Mesenchymal stem cell (in vitro differentiated cells and primary cell): ENCODE measurements around the gene TMEM184C.

Source experiments
- DNase-seq: peaks from one replicate; pipeline ENCODE4 v3.0.0-alpha.2; 2013
- H2AFZ ChIP-seq: one replicate; pipeline ENCODE4 v1.6.1; 2013; ENCODE audit warnings: low read depth, mild to moderate bottlenecking, control low read depth, inconsistent platforms, low read length, moderate library complexity
- H2AK5ac ChIP-seq: 2 replicates; pipeline ENCODE4 v1.6.1; 2013; ENCODE audit warnings: low read length, moderate library complexity, mild to moderate bottlenecking, inconsistent platforms; ENCODE audit not compliant: severe bottlenecking
- H2BK120ac ChIP-seq: one replicate; pipeline ENCODE4 v1.6.1; 2013; ENCODE audit warnings: low read depth, mild to moderate bottlenecking, inconsistent platforms, low read length, moderate library complexity
- H2BK12ac ChIP-seq, 2 experiments: one replicate each; pipeline ENCODE4 v1.6.1; 2013; ENCODE audit warnings: inconsistent platforms in 2 of 2, low read length in 2 of 2, mild to moderate bottlenecking in 2 of 2, moderate library complexity in 2 of 2, control low read depth in 1 of 2
- H2BK15ac ChIP-seq: one replicate; pipeline ENCODE4 v1.6.1; 2013; ENCODE audit warnings: mild to moderate bottlenecking, low read depth, inconsistent platforms; ENCODE audit not compliant: poor library complexity, severe bottlenecking
- H2BK5ac ChIP-seq: 2 replicates; pipeline ENCODE4 v1.6.1; 2013; ENCODE audit warnings: low read depth, mild to moderate bottlenecking, low read length, control low read depth, inconsistent platforms; ENCODE audit not compliant: poor library complexity, severe bottlenecking
- H3K14ac ChIP-seq, 2 experiments: one replicate each; pipeline ENCODE4 v1.6.1; 2013; ENCODE audit warnings: inconsistent platforms in 2 of 2, low read length in 2 of 2, control low read depth in 1 of 2, mild to moderate bottlenecking in 1 of 2, moderate library complexity in 1 of 2
- H3K18ac ChIP-seq, 2 experiments: one replicate each; pipeline ENCODE4 v1.6.1; 2013; ENCODE audit warnings: inconsistent platforms in 2 of 2, low read length in 2 of 2, control low read depth in 1 of 2, low read depth in 1 of 2, mild to moderate bottlenecking in 1 of 2
- H3K23ac ChIP-seq, 2 experiments: one replicate each; pipeline ENCODE4 v1.6.1; 2013; ENCODE audit warnings: inconsistent platforms in 2 of 2, low read length in 2 of 2, mild to moderate bottlenecking in 2 of 2, moderate library complexity in 2 of 2, control low read depth in 1 of 2
- H3K27ac ChIP-seq: 2 replicates; pipeline ENCODE4 v1.5.1; 2013; ENCODE audit warnings: mild to moderate bottlenecking, moderate library complexity, low read length, control low read depth, inconsistent platforms; ENCODE audit not compliant: poor library complexity, severe bottlenecking
- H3K27me3 ChIP-seq, 2 experiments: 2 replicates each; pipeline versions ENCODE4 v1.6.1 to v1.7.0; 2013; ENCODE audit warnings: low read length in 2 of 2, mild to moderate bottlenecking in 2 of 2, moderate library complexity in 2 of 2, control low read depth in 1 of 2, inconsistent platforms in 1 of 2; ENCODE audit not compliant: control insufficient read depth in 1 of 2, insufficient read depth in 1 of 2
- H3K36me3 ChIP-seq, 2 experiments: 2 replicates each; pipeline versions ENCODE4 v1.6.1 to v1.7.0; 2013; ENCODE audit warnings: low read length in 2 of 2, control low read depth in 1 of 2, inconsistent platforms in 1 of 2, low read depth in 1 of 2, mild to moderate bottlenecking in 1 of 2; ENCODE audit not compliant: insufficient read depth in 2 of 2, control insufficient read depth in 1 of 2
- H3K4ac ChIP-seq, 2 experiments: one replicate each; pipeline ENCODE4 v1.6.1; 2013; ENCODE audit warnings: inconsistent platforms in 2 of 2, low read length in 2 of 2, mild to moderate bottlenecking in 2 of 2, moderate library complexity in 2 of 2, control low read depth in 1 of 2, low read depth in 1 of 2
- H3K4me1 ChIP-seq: 2 replicates; pipeline ENCODE4 v1.6.1; 2013; ENCODE audit warnings: low read depth, low read length, control low read depth; ENCODE audit not compliant: control insufficient read depth, insufficient read depth
- H3K4me2 ChIP-seq: 2 replicates; pipeline ENCODE4 v1.6.1; 2013; ENCODE audit warnings: low read length, mild to moderate bottlenecking, inconsistent platforms; ENCODE audit not compliant: poor library complexity, severe bottlenecking
- H3K4me3 ChIP-seq, 2 experiments: 2 replicates each; pipeline versions ENCODE4 v1.5.1 to v1.7.0; 2013; ENCODE audit warnings: low read length in 2 of 2, mild to moderate bottlenecking in 2 of 2, control low read depth in 1 of 2, low read depth in 1 of 2; ENCODE audit not compliant: insufficient read depth in 1 of 2
- H3K79me1 ChIP-seq: replicated peaks from 2 replicates; pipeline ENCODE4 v1.6.1; 2013; ENCODE audit warnings: mild to moderate bottlenecking, control low read depth, low read length, inconsistent platforms; ENCODE audit not compliant: poor library complexity, severe bottlenecking
- H3K9ac ChIP-seq: 2 replicates; pipeline ENCODE4 v1.7.0; 2013; ENCODE audit warnings: mild to moderate bottlenecking, low read length, moderate library complexity
- H3K9me3 ChIP-seq: 2 replicates; pipeline ENCODE4 v1.7.0; 2013; ENCODE audit warnings: mild to moderate bottlenecking, low read length; ENCODE audit not compliant: control insufficient read depth
- H4K8ac ChIP-seq: one replicate; pipeline ENCODE4 v1.6.1; 2013; ENCODE audit warnings: inconsistent platforms, mild to moderate bottlenecking, low read length, moderate library complexity
- H4K91ac ChIP-seq: one replicate; pipeline ENCODE4 v1.6.1; 2013; ENCODE audit warnings: mild to moderate bottlenecking, low read length, inconsistent platforms
- WGBS: methylation state at CpG from one replicate; pipeline ENCODE4 v1.1.7; 2013; ENCODE audit warnings: mixed read lengths; 5-methylcytosine and 5-hydroxymethylcytosine counted together

The TMEM184C gene

GRCh38 chr4:147578051-147578476 is 39.1 kb upstream of the TMEM184C start:
- no peaks in the 10 kb centered on the region for H3K27me3 ChIP-seq
- no peak overlapping the region for H4K8ac ChIP-seq
- H2BK5ac ChIP-seq = no peak overlapping the region
- H3K4me1 ChIP-seq = peaks cover 4% of the 10 kb centered on the region
- H3K9ac ChIP-seq = no peak overlapping the region
- WGBS = 61% methylated on average over 4 of the region's 6 CpGs
- H4K91ac ChIP-seq = no peak overlapping the region
- H2BK12ac ChIP-seq = peak overlapping the region in 1 of 2 experiments; percentile 57
- no peak overlapping the region for H2BK15ac ChIP-seq
- no peaks in the 10 kb centered on the region for H3K79me1 ChIP-seq
- peak overlapping the region in 1 of 2 experiments; percentile 37 for H3K18ac ChIP-seq
- H3K9me3 ChIP-seq = no peaks in the 10 kb centered on the region
- H2BK120ac ChIP-seq = no peak overlapping the region
- no peak overlapping the region for H3K4me2 ChIP-seq
- H3K23ac ChIP-seq = no peak overlapping the region
- peak overlapping the region in 1 of 2 experiments; percentile 71 for H3K14ac ChIP-seq
- no peak overlapping the region for H3K4ac ChIP-seq
- no peak overlapping the region for H2AFZ ChIP-seq
- no peaks in the 10 kb centered on the region for H3K36me3 ChIP-seq
- DNase-seq = peak; percentile 89
- no peak overlapping the region for H2AK5ac ChIP-seq
- no peak overlapping the region for H3K4me3 ChIP-seq
- H3K27ac ChIP-seq = peak overlapping the region; percentile 46

GRCh38 chr4:147578593-147578992 is 38.6 kb upstream of the TMEM184C start:
- H3K79me1 ChIP-seq = no peaks in the 10 kb centered on the region
- peaks cover 4% of the 10 kb centered on the region for H3K4me1 ChIP-seq
- DNase-seq = no peak
- H4K8ac ChIP-seq = peak overlapping the region; percentile 75
- no peak overlapping the region for H3K9ac ChIP-seq
- H3K4me2 ChIP-seq = no peak overlapping the region
- H3K23ac ChIP-seq = no peak overlapping the region
- no peaks in the 10 kb centered on the region for H3K36me3 ChIP-seq
- H3K4ac ChIP-seq = no peak overlapping the region
- H2BK15ac ChIP-seq = no peak overlapping the region
- no peak overlapping the region for H4K91ac ChIP-seq
- no peaks in the 10 kb centered on the region for H3K9me3 ChIP-seq
- peak overlapping the region; percentile 61 for H2AK5ac ChIP-seq
- H3K27me3 ChIP-seq = no peaks in the 10 kb centered on the region
- WGBS = 57% methylated on average over 2 of the region's 3 CpGs
- H3K14ac ChIP-seq = peak overlapping the region in 1 of 2 experiments; percentile 11
- no peak overlapping the region for H2BK5ac ChIP-seq
- H3K4me3 ChIP-seq = no peak overlapping the region
- H3K27ac ChIP-seq = no peak overlapping the region
- peak overlapping the region in 1 of 2 experiments; percentile 18 for H3K18ac ChIP-seq
- no peak overlapping the region for H2BK12ac ChIP-seq
- no peak overlapping the region for H2BK120ac ChIP-seq
- H2AFZ ChIP-seq = no peak overlapping the region

- Histone ChIP-seq H2BK5ac (no peak overlapping the region), H3K18ac (peak overlapping the region in 1 of 2 experiments; percentile 34), H2BK15ac (no peak overlapping the region), H3K9ac (no peak overlapping the region), H3K23ac (no peak overlapping the region), H3K4me3 (no peak overlapping the region), H3K9me3 (peaks cover 11% of the 10 kb centered on the region), H3K4me2 (no peak overlapping the region), H4K8ac (no peak overlapping the region), H2BK12ac (peak overlapping the region in 1 of 2 experiments; percentile 10), H3K4me1 (peaks cover 4% of the 10 kb centered on the region), H3K14ac (no peak overlapping the region), H3K27me3 (no peaks in the 10 kb centered on the region), H3K4ac (peak overlapping the region in 1 of 2 experiments; percentile 44), H3K27ac (no peak overlapping the region), H2AK5ac (no peak overlapping the region), H4K91ac (no peak overlapping the region), H2AFZ (no peak overlapping the region), H2BK120ac (no peak overlapping the region), H3K36me3 (no peaks in the 10 kb centered on the region), H3K79me1 (no peaks in the 10 kb centered on the region)
- peak; percentile 47 for DNase-seq
- 11% methylated on average over 1 of the region's 1 CpG for WGBS
Measured at GRCh38 chr4:147580396-147580795, 36.8 kb upstream of the TMEM184C start.

- Histone ChIP-seq H3K4me1 (peaks cover 4% of the 10 kb centered on the region), H3K27me3 (no peaks in the 10 kb centered on the region), H3K79me1 (no peaks in the 10 kb centered on the region), H3K9ac (no peak overlapping the region), H2AFZ (no peak overlapping the region), H3K4me3 (no peak overlapping the region), H2BK12ac (no peak overlapping the region), H2BK120ac (peak overlapping the region; percentile 58), H2BK5ac (no peak overlapping the region), H4K91ac (no peak overlapping the region), H3K4ac (no peak overlapping the region), H2AK5ac (no peak overlapping the region), H3K4me2 (no peak overlapping the region), H3K36me3 (no peaks in the 10 kb centered on the region), H3K9me3 (peaks cover 11% of the 10 kb centered on the region), H3K27ac (no peak overlapping the region), H2BK15ac (no peak overlapping the region), H3K14ac (no peak overlapping the region), H3K18ac (peak overlapping the region in 1 of 2 experiments; percentile 17), H4K8ac (peak overlapping the region; percentile 33), H3K23ac (no peak overlapping the region)
- WGBS = 83% methylated on average over 5 of the region's 6 CpGs
- DNase-seq = peak; percentile 59
Measured at GRCh38 chr4:147581606-147582350, 35.4 kb upstream of the TMEM184C start.
